Thyroid gland (tissue), 4 donors: ENCODE data around the gene RSAD2.

Experiments
- POLR2A ChIP-seq, 2 donors: fragments of 450-650 bp; IDR thresholded peaks; one replicate each; pipeline ENCODE4 v1.6.1; 2017; ENCODE audit warnings: antibody characterized with exemption in 2 of 2, mild to moderate bottlenecking in 2 of 2, moderate library complexity in 1 of 2
- TF ChIP-seq, protein P1 (sequence below), 6 experiments: fragments of 200-600 bp in 3 of 6; fragments of 450-650 bp in 3 of 6; sonication (generic) in 3 of 6; IDR thresholded peaks; one replicate each; pipeline ENCODE4 v1.5.1; 2016 to 2019; ENCODE audit warnings: antibody characterized with exemption in 6 of 6, mild to moderate bottlenecking in 2 of 6, inconsistent platforms in 1 of 6, moderate library complexity in 1 of 6

GRCh38 chr2:6914828-6915227 is 37.3 kb downstream of the RSAD2 start:
- TF ChIP-seq, protein P1, sequence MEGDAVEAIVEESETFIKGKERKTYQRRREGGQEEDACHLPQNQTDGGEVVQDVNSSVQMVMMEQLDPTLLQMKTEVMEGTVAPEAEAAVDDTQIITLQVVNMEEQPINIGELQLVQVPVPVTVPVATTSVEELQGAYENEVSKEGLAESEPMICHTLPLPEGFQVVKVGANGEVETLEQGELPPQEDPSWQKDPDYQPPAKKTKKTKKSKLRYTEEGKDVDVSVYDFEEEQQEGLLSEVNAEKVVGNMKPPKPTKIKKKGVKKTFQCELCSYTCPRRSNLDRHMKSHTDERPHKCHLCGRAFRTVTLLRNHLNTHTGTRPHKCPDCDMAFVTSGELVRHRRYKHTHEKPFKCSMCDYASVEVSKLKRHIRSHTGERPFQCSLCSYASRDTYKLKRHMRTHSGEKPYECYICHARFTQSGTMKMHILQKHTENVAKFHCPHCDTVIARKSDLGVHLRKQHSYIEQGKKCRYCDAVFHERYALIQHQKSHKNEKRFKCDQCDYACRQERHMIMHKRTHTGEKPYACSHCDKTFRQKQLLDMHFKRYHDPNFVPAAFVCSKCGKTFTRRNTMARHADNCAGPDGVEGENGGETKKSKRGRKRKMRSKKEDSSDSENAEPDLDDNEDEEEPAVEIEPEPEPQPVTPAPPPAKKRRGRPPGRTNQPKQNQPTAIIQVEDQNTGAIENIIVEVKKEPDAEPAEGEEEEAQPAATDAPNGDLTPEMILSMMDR (IDR thresholded peaks at IDR 0.05) = no peak
- TF ChIP-seq POLR2A (IDR thresholded peaks at IDR 0.05) = no peak
